HS-27A (cell line): Measurements from ENCODE around the gene GRXCR2.

Experiments
- DNase-seq: peaks from one replicate; pipeline ENCODE4 v3.0.0-alpha.2; 2012; ENCODE audit warnings: low read depth, missing footprints

The GRXCR2 gene

DNA sequence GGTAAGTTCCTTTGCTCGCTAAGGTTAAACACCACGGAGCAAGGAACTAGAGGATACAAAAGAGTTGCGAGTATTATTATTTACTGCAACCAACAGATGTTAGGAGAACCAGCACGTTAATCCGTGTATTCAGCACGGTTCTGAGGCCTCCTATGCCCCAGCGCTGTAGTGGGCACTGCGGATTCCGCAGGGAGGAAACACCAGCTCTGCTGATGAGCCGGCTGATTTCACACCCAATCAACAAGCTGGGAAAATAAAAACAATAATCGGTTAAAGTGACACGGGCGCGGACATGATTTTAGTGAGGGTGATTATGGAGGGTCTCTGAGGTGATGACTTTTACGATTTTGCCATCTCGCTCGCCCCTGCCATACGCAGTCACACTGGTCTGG is 37.0 kb downstream of the GRXCR2 start:
- DNase-seq = no peak

DNA sequence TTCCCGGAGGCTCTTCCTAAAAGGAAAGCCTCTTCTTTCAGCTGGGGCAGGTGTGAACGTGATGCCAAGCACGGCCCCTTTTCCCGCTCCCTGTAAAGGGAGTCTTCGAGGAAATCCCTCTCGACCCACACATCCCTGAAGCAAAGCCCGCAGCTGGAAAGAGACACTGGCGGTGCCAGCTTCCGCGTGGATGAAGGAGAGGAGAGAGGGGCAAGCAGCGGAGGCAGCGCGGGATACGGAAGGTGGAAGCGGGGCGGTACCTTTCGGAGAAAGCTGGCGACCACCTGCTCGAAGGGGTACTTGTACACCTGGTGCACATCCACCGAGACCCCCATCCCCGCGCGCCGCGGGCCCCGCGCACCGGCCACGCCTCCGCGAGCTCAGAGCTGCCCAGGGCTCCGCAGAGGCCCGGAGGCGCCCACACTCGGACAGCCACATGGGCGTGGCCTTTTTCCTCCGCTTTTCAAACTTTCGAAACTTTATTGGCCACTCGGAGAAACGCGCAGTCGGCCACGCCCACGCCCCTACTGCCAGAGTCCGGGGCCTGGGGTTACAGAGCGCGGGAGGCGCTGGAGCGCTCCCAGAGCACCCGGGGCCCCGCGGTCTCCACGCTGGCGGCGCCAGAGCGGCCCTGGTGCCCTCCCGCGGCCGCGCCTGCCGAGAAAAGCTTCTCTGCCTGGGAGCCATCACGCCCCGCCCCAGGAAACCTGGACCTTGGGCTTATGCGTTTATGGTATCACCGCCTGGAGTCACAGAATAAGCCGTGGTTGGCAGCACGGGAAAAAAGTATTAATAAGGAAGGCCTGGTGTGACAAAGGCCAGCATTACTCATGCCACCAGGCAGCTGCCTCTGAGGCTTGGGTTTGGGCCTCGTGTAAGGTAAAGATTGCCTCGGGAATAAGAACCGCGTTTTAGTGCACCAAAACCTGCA is 37.6 kb downstream of the GRXCR2 start, which contains the start of gene PRELID2:
Gene PRELID2 (minus strand): TSS at position 426 of the 931 bp plus-strand sequence. CDS start 91 bp downstream, at position 335.
- DNase-seq = peak; percentile 54

DNA sequence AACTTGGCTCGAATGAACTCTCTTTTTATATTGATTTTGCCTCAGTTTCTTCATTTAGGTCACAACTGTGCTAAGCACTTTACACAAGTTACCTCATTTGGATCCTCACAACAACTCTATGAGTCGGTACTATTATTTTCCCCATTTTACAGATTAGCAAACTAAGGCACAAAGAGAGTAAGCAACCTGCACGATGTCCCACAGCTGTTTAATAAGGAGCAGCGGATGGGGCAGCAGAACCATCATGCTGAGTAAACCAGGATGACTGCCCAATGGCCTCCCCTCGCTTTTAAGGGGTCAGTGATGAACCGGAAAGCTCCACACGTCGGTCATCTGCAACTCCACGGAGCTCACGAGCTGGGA is 38.3 kb downstream of the GRXCR2 start:
- no peak for DNase-seq

DNA sequence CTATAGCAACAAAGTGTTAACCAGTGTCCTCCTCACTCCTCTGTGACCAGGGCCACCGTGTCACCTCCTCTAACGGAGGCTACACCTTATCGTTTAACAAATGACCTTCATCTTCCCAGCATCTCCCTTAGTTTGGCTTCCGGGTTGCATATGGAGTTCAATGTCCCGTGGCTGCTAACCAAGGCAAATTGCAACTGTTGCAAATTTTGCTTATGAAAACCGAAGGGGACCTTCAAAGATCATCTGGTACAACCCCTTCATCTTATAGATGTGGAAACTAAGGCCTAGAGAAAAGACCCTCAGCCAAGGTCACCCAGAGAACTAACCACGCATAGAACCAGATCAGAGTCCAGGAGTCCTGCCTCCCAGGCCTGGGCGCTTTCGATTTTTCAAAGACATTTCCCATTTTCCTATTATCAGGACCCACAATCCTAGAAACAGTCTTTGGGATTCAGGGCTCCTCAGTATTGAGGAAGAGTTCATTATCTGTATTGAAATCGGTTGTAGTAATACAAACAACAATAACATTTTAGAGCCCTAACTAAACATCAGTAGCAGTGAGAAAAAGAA is 39.1 kb downstream of the GRXCR2 start:
- no peak for DNase-seq

DNA sequence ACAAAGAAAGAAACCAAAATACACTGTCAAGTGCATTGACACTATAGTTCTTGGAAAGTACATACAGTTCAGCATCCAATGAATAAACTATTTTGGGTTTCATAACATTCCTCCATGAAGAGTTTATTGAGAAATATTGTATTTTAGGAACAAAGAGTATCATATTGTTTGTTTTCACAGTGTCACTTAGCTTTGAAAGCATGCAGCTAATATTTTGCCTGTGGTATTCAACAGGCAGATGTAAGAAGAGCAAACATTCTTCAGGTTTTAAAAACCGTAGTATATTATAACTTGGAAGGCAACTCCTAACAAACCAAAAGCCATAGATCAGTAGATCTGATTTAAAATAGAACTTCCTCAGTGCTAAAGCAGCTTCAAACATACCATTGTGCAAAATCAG is 42.2 kb downstream of the GRXCR2 start:
- no peak for DNase-seq

DNA sequence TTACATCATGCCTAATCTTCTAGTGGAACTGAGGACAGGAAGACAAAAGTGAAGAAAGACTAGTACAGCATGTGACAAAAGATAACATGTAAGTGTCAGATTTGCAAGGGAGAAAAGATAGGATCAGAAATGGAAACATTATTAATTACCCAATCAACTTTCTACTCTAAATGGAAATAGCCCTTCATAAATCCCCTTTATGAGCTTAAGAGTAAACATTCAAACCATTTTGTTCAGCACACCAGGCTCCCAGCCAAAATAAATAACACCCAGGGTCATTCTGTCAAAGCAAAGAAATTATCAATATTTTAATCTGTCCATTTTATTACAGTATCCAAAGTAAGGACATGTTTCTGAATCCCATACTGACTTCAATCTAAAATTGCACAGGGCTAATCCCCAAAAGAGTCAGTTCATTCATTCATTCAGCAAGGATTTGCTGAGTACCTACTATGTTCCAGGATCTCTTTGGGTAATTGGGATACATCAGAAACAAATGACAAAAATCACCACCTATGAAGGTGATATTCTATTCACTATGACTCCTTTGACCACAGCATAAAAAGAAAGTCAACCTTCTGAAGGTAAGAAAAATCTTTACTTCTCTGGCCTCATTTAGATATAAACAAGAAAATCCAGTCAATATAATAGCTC is 43.0 kb downstream of the GRXCR2 start:
- no peak for DNase-seq

DNA sequence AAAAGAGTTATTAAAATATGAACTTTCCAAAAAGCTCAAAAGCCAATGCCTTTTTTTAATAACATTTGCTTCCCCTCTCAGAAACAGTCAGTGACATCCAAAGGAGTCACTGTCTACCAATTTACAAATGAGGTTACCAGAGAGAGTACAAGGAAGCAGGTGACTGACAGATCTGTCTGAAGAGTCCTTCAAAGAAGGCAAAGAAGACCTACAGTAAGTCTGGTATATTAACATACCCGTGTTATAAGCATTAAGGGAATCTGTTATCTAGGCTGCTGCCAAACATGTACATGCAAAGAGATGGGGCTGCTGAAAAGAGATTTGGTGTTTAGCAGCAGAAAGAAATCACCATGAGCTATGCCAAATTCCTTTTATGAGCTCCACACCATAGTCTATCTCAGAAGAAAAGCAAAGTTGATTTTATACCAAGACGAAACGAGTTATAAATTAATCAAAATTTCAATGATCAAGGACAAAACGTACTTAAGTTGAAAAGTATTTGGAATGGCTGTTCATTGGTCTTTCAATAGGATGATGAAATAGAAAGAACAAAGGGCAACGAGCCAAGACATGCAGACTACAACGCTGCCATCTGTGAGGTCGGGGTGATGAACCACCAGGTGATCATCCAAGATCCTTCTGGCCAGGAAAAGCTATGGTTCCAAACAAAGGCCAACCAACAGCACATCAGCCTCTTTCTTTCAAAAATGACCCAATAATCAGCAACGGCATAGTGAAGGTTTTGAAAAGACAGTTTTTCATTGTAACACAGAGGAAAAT is 45.7 kb downstream of the GRXCR2 start:
- no peak for DNase-seq

DNA sequence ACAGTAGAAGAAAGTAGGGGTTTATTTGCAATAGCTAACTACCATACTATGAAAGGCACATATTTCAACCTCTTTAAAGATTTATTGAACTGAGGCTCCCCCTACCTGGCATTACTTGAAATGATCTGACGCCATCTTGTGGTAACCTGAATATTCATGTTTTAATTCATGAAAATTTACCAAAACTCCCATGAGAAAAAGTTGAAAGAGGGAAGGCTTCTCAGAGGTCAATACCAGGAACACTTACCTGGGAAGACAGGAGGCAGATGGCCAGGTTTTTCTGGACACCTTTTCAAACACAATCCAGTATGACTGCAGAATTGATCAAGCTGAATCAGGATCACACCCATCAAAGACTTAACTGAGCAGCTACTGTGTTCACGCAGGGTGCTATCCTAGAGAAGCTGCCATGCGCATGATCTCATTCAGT is 47.0 kb downstream of the GRXCR2 start:
- DNase-seq = no peak

DNA sequence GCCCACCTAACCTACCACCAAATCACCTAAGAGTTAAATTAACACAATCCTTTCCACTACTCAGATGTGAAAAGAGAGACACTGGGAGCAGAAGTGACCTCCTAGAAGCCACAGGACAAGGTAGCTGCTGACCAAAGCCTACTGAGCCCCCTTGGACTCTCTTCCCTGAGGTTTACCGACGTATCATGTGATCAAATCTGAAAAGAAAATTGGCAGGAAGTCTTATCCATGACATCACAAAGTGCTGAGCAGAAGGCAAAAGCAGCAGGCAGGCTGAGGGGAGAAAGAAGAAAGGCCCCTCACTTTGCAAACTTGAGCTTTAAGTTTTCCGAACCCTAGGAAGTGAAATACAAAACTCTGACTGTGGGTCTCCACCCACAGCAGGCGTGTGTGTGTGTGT is 48.8 kb downstream of the GRXCR2 start:
- no peak for DNase-seq

DNA sequence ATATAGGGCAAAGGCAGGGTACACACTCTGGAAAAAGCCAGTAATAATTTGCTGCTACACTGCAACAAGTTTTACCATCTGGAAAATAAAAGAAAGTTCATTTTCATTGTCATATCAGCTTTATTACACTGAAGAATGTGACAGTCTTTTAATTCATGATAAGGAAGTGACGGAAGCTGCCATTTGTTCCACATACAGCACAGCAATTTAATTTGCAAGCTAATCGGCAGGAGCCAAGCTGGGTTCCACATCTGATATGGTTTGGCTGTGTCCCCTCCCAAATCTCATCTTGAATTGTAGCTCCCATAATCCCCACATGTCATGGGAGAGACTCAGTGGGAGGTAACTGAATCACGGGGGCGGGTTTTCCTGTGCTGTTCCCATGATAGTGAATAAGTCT is 54.2 kb downstream of the GRXCR2 start:
- no peak for DNase-seq

DNA sequence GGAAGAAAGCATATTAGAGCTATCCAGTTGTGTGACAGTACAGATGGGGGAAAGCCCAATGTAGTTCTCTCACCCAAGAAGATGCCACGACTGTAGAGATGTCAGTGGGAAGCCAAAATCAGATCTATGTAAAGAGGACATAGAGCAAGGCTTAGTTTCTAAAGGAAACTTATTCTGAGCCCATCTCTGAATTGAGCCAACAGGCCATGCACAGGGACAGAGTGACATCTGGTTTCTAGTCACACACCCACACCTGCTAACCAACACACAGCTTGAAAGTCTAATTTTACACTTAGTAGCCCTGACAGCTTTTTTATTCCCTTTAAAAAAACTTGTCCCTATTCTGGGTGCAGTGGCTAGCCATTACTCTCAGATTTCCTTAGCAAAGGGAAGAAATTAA is 59.9 kb downstream of the GRXCR2 start:
- no peak for DNase-seq

DNA sequence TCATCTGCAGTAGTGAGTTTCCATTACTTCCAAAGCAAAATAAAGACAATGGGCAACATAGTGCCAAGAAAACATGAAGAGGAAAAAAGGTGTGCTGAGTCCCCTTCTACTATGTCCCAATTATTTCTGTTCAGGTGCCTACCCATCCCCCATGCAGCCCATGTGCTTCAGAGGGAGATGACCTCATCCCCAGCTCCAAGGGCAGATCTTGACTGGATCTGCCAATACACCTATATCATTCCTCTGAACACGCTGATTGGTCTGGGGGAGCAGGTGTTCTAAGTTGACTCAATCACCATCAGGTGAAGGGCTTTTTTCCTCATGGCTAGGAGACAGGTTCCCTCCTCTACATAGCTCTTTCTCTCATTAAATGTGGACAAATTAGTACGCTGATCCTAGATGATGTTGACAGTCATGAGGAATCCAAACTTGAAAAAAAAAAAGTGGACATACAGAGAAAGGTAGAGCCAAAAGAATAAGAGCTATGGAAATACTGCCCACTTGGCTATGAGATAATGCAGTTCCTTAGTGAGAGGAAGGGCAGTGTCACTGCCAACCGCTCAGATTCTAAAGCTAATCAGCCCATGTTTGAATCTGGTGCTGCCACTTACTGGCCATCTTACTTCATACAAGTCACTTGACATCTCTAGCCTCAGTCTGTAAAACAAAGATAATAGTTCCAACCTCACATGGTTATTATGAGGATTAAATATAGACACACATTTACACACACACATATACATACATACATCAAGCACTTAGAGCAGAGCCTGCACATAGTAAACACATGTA is 60.8 kb downstream of the GRXCR2 start:
- DNase-seq = no peak
